HL-60 (cell line): ENCODE results near the gene SUV39H1.
A peak's percentile ranks its signal among the peaks of the same experiment; 100 is the strongest.

Experiments used
- DNase-seq, 2 experiments: peaks; one replicate each; pipeline ENCODE4 v3.0.0-alpha.2; 2010 to 2020; ENCODE audit warnings: low read depth in 1 of 2, low spot score in 1 of 2
- H3K27ac ChIP-seq: fragments of 250-450 bp; sonication (Bioruptor Pico); replicated peaks from 2 replicates; pipeline ENCODE4 v1.5.1; 2020; ENCODE audit warnings: mild to moderate bottlenecking, moderate library complexity
- H3K27me3 ChIP-seq: fragments of 250-450 bp; sonication (Bioruptor Pico); 2 replicates; pipeline ENCODE4 v1.5.1; 2021; ENCODE audit warnings: mild to moderate bottlenecking, moderate library complexity; ENCODE audit not compliant: insufficient read depth, poor library complexity, severe bottlenecking
- H3K4me3 ChIP-seq: replicated peaks from 2 replicates; pipeline ENCODE4 v1.5.1; 2011; ENCODE audit warnings: mild to moderate bottlenecking, control low read depth, low read length; ENCODE audit not compliant: insufficient read depth
- CTCF ChIP-seq: IDR thresholded peaks from one replicate; pipeline ENCODE4 v1.5.1; 2011; ENCODE audit warnings: low read length, control low read depth, inconsistent platforms; ENCODE audit not compliant: insufficient read depth
- GABPA ChIP-seq: IDR thresholded peaks from 2 replicates; pipeline ENCODE4 v1.6.1; 2012; ENCODE audit warnings: low read depth
- POLR2AphosphoS5 ChIP-seq: IDR thresholded peaks from 2 replicates; pipeline ENCODE4 v1.6.1; 2012; ENCODE audit warnings: low read depth
- REST ChIP-seq: IDR thresholded peaks from 2 replicates; pipeline ENCODE4 v1.6.1; 2012; ENCODE audit warnings: low read depth; ENCODE audit not compliant: insufficient replicate concordance
- SPI1 ChIP-seq: IDR thresholded peaks from 2 replicates; pipeline ENCODE4 v1.6.1; 2012; ENCODE audit warnings: low read depth, mild to moderate bottlenecking, borderline replicate concordance

The SUV39H1 gene

GRCh38 chrX:48684134-48684533 lies 12.4 kb upstream of the SUV39H1 start:
- H3K4me3 ChIP-seq = peak overlapping the region; percentile 74
- no peaks in the 10 kb centered on the region for H3K27me3 ChIP-seq
- TF ChIP-seq POLR2AphosphoS5 (no peak), SPI1 (no peak), REST (no peak), CTCF (no peak), GABPA (no peak)
- H3K27ac ChIP-seq = peak overlapping the region; percentile 92
- DNase-seq = no peak

- no peak overlapping the region; the same call in 1 of the 2 replicates for H3K27ac ChIP-seq
- no peaks in the 10 kb centered on the region for H3K27me3 ChIP-seq
- no peak for TF ChIP-seq GABPA
- no peak for TF ChIP-seq CTCF
- no peak for TF ChIP-seq REST
- H3K4me3 ChIP-seq = no peak overlapping the region
- no peak for DNase-seq
Measured at GRCh38 chrX:48685416-48685815, 11.1 kb upstream of the SUV39H1 start.

- no peak overlapping the region for H3K4me3 ChIP-seq
- no peaks in the 10 kb centered on the region for H3K27me3 ChIP-seq
- TF ChIP-seq REST (no peak), GABPA (no peak), CTCF (no peak), SPI1 (no peak), POLR2AphosphoS5 (no peak)
- H3K27ac ChIP-seq = no peak overlapping the region
- no peak for DNase-seq
Measured at GRCh38 chrX:48688531-48689150, 7.9 kb upstream of the SUV39H1 start.
